HFFc6 (cell line): ENCODE measurements around the gene CEP89. TPM values are rescaled to one million over a fixed set of nuclear protein-coding genes. Genes with fewer than 3 reads are reported as not detected.

ENCODE experiments used
- DNase-seq: peaks from one replicate; pipeline ENCODE4 v3.0.0-alpha.2; 2018
- H3K27ac Mint-ChIP-seq: 2 replicates; pipeline ENCODE4 v1.8.0; 2020; ENCODE audit warnings: mild to moderate bottlenecking, mixed read lengths
- H3K27me3 Mint-ChIP-seq: 2 replicates; pipeline ENCODE4 v1.8.0; 2021; ENCODE audit warnings: mild to moderate bottlenecking, moderate library complexity, mixed read lengths; ENCODE audit not compliant: insufficient read depth
- H3K36me3 Mint-ChIP-seq: 2 replicates; pipeline ENCODE4 v1.8.0; 2021; ENCODE audit warnings: low read depth, mixed read lengths
- H3K4me1 Mint-ChIP-seq: 2 replicates; pipeline ENCODE4 v1.8.0; 2020; ENCODE audit warnings: low read depth, mixed read lengths
- H3K4me3 Mint-ChIP-seq: 2 replicates; pipeline ENCODE4 v1.8.0; 2020; ENCODE audit warnings: mild to moderate bottlenecking, moderate library complexity, mixed read lengths
- H3K9me3 Mint-ChIP-seq: 2 replicates; pipeline ENCODE4 v1.8.0; 2020; ENCODE audit warnings: mild to moderate bottlenecking, mixed read lengths
- total RNA-seq, 6 experiments: library from RNA; stranded (reverse); fragmentation: NEBNext Ultra II Directional; extraction: Animal tissue kit (Norgen Biotek cat#: 25700); gene quantifications; 2 replicates in 1 of 6; 3 replicates in 5 of 6; pipeline ENCODE4 v1.2.3, GENCODE V29; 2021
- TF ChIP-seq, protein P1 (sequence below): fragments of 200-600 bp; sonication (generic); IDR thresholded peaks from 2 replicates; pipeline ENCODE4 v1.5.0; 2021; ENCODE audit warnings: antibody characterized with exemption, mild to moderate bottlenecking

Gene CEP89
- total RNA-seq, 6 experiments from 2014 or later, result 27.3 to 32.1 (median 30.9) TPM

DNA sequence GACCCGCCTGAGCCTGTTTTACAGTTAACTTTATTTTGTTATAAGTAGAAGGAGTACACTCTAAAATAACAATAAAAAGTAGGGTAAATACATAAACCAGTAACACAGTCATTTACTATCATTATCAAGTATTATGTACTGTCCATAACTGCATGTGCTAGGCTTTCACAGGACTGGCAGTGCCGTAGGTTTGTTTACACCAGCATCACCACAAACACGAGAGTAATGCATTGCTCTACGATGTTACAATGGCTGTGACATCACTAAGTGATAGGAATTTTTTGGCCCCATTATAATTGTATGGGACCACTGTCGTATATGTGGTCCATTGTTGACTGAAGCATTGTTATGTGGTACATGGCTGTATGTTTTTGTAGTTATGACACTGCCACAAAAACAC is 60.9 kb downstream of the CEP89 start:
- TF ChIP-seq, protein P1, sequence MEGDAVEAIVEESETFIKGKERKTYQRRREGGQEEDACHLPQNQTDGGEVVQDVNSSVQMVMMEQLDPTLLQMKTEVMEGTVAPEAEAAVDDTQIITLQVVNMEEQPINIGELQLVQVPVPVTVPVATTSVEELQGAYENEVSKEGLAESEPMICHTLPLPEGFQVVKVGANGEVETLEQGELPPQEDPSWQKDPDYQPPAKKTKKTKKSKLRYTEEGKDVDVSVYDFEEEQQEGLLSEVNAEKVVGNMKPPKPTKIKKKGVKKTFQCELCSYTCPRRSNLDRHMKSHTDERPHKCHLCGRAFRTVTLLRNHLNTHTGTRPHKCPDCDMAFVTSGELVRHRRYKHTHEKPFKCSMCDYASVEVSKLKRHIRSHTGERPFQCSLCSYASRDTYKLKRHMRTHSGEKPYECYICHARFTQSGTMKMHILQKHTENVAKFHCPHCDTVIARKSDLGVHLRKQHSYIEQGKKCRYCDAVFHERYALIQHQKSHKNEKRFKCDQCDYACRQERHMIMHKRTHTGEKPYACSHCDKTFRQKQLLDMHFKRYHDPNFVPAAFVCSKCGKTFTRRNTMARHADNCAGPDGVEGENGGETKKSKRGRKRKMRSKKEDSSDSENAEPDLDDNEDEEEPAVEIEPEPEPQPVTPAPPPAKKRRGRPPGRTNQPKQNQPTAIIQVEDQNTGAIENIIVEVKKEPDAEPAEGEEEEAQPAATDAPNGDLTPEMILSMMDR, result no peak
- Mint-ChIP-seq H3K27me3 (no peaks in the 10 kb centered on the region; the same call in 1 of the 2 replicates), H3K9me3 (no peaks in the 10 kb centered on the region; the same call in 1 of the 2 replicates), H3K4me1 (no peaks in the 10 kb centered on the region), H3K27ac (no peak overlapping the region), H3K4me3 (no peak overlapping the region), H3K36me3 (peaks cover 21% of the 10 kb centered on the region)
- DNase-seq, result no peak

DNA sequence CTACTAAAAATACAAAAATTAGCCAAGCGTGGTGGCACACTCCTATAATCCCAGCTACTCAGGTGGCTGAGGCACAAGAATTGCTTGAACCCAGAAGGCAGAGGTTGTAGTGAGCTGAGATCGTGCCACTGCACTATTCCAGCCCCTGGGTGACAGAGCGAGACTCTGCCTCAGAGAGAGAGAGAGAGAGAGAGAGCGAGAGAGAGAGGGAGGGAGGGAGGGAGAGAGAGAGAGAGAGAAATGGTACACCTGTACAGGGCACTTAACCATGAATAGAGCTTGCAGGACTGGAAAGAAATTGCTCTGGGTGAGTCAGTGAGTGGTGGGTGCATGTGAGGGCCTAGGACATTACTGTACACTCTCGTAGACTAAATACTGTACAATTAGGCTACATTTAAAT is 61.7 kb downstream of the CEP89 start:
- no peak for DNase-seq
- Mint-ChIP-seq H3K36me3 (peaks cover 26% of the 10 kb centered on the region), H3K27me3 (no peaks in the 10 kb centered on the region; the same call in 1 of the 2 replicates), H3K9me3 (no peaks in the 10 kb centered on the region; the same call in 1 of the 2 replicates), H3K4me3 (no peak overlapping the region), H3K27ac (no peak overlapping the region), H3K4me1 (no peaks in the 10 kb centered on the region)
- TF ChIP-seq, protein P1, result no peak

DNA sequence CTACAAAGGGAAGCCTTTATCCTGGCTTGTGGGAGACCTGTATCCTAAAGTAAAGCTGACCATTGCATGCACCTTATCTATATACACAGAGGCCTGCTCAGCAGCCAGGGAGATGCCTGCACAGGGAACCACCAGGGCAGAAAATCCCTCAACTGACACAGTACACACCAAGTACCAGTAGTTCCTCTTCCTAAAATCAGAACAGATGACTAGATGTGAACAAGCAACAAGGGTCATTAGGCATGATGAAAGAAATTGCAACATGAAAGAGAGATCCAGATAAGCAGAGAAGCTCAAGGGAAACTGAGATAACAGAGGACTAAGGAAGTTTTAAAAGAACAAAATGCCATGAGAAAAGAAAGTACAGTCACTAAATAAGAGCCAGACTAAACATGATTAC is 62.5 kb downstream of the CEP89 start:
- Mint-ChIP-seq H3K4me1 (no peaks in the 10 kb centered on the region), H3K36me3 (peaks cover 26% of the 10 kb centered on the region), H3K9me3 (no peaks in the 10 kb centered on the region; the same call in 1 of the 2 replicates), H3K4me3 (no peak overlapping the region), H3K27ac (no peak overlapping the region), H3K27me3 (no peaks in the 10 kb centered on the region; the same call in 1 of the 2 replicates)
- TF ChIP-seq, protein P1, result no peak
- DNase-seq, result no peak

DNA sequence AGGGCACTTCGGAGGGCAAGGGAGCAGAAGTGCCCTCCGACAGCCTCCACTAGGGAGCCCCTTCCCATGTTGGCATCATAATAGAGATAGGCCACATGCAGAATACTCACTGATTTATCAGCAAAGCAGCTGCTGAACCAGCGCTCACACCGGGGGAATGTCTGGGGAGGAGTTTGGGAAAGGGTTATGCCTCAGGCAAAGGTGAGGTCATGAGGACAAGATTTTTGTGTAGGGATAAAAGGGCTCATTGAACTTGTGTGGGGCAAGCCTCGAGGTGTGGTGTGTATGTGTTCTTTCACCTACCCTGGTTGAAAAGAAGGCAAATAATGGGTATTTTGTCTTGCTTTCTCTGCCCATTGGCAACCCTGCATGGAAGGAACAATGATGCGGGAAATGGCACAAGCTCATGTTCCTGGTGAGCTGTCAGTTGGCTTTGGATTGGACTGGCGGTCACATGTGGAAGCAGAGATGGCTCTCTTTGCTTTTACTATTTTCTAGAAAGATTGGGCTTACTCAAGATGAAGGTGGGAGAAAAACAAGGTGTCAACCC is 63.0 kb downstream of the CEP89 start:
- TF ChIP-seq, protein P1, result no peak
- no peak for DNase-seq
- Mint-ChIP-seq H3K4me3 (no peak overlapping the region), H3K27ac (no peak overlapping the region), H3K36me3 (peaks cover 26% of the 10 kb centered on the region), H3K27me3 (no peaks in the 10 kb centered on the region; the same call in 1 of the 2 replicates), H3K4me1 (no peaks in the 10 kb centered on the region), H3K9me3 (no peaks in the 10 kb centered on the region; the same call in 1 of the 2 replicates)

DNA sequence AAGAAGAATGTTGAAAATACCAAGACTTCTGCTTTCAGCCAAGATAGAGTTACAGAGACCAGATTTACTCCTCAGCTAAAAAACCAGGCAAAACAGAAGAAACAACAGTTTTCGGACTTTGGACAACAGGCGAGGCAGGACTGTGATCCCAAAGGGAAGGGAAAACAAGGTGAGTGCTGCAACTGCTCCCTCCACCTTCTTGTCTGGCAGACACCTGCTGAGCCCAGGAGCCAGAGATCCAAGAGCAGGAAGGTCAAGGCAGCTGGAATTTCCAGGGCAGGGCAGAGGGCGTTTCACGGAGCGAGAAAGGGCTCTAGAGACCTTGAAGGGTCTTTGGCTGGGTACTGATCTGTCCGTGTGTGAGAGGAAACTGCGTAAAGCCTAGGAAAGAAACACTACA is 69.3 kb downstream of the CEP89 start:
- Mint-ChIP-seq H3K36me3 (peaks cover 21% of the 10 kb centered on the region), H3K27me3 (no peaks in the 10 kb centered on the region), H3K9me3 (no peaks in the 10 kb centered on the region; the same call in 1 of the 2 replicates), H3K27ac (no peak overlapping the region), H3K4me1 (peaks cover under 1% of the 10 kb centered on the region; the same call in 1 of the 2 replicates), H3K4me3 (no peak overlapping the region)
- DNase-seq, result no peak
- TF ChIP-seq, protein P1, result no peak
